Subcutaneous abdominal adipose tissue (tissue), 5 donors: ENCODE results near the gene DOCK1.

Source experiments
- H3K27ac ChIP-seq: one replicate; pipeline ENCODE4 v1.7.0; 2013; ENCODE audit warnings: low read depth, mild to moderate bottlenecking, inconsistent platforms, low read length, moderate library complexity
- H3K27me3 ChIP-seq, 5 donors: one replicate each; pipeline ENCODE4 v1.7.0; 2013; ENCODE audit warnings: low read length in 5 of 5, inconsistent platforms in 1 of 5; ENCODE audit not compliant: control insufficient read depth in 5 of 5, insufficient read depth in 4 of 5
- H3K36me3 ChIP-seq, 5 donors: one replicate each; pipeline ENCODE4 v1.7.0; 2013; ENCODE audit warnings: low read length in 5 of 5; ENCODE audit not compliant: control insufficient read depth in 5 of 5, insufficient read depth in 5 of 5
- H3K4me1 ChIP-seq, 5 donors: one replicate each; pipeline ENCODE4 v1.7.0; 2013; ENCODE audit warnings: low read length in 5 of 5, mild to moderate bottlenecking in 3 of 5, moderate library complexity in 1 of 5; ENCODE audit not compliant: control insufficient read depth in 5 of 5, insufficient read depth in 5 of 5
- H3K4me3 ChIP-seq, 5 donors: one replicate each; pipeline ENCODE4 v1.7.0; 2013; ENCODE audit warnings: low read length in 5 of 5, low read depth in 1 of 5
- H3K9ac ChIP-seq, 5 donors: one replicate each; pipeline ENCODE4 v1.7.0; 2013; ENCODE audit warnings: low read length in 5 of 5, mild to moderate bottlenecking in 4 of 5, moderate library complexity in 3 of 5
- H3K9me3 ChIP-seq, 5 donors: one replicate each; pipeline ENCODE4 v1.7.0; 2013; ENCODE audit warnings: low read length in 5 of 5; ENCODE audit not compliant: control insufficient read depth in 5 of 5
- donor health status: healthy.
- donor health status: healthy.
- donor health status: healthy.
- donor health status: healthy.
- donor health status: healthy.

The DOCK1 gene

DNA sequence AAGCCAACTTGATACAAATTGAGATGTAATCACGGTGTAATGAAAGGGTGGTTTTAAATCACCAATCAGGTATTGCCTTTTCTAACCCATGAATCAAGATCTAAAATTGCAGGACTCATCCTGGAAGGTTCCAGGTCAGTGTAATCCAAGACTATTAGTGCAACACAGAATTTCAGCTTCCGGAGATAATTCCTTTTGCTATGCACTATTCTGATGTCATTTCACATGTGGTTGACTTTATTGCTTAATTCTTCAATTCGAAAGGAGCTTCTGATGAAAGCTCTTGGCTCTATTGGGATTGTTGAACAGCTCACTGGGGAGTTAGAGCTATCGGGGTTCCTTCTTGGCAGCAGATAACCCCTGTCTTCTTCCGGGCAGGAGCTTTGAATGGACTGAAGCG, 438.6 kb downstream of the DOCK1 start:
- Histone ChIP-seq H3K27ac (no peak overlapping the region), H3K9me3 (no peaks in the 10 kb centered on the region), H3K36me3 (peaks cover 2 to 33% (median 28%) of the 10 kb centered on the region in 5 donors), H3K4me1 (peaks cover 0 to 21% (median 7%) of the 10 kb centered on the region in 5 donors), H3K9ac (no peak overlapping the region), H3K27me3 (no peaks in the 10 kb centered on the region), H3K4me3 (no peak overlapping the region)

DNA sequence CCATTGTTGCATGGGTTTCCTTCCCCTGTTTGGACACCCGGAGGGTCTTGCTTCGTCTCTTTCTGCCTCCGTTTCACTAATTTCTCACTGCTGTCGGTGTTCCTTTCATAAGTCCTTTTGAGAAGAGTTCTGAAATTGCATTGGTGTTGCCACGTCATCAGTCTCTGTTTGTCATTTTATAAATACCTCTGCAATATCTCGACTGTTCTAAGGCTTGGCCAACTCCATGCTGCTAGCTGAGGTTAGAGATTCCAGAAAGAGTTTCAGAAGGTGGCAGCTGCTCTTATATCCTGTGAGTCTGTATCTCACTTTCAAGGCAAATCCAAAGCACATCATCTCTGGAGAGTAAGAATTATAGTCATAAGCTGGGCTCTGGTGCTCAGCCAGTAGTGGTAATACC, 439.1 kb downstream of the DOCK1 start:
- Histone ChIP-seq H3K27ac (no peak overlapping the region), H3K4me1 (peaks cover 0 to 16% (median 2%) of the 10 kb centered on the region in 5 donors), H3K9me3 (no peaks in the 10 kb centered on the region), H3K27me3 (no peaks in the 10 kb centered on the region), H3K36me3 (peaks cover 2 to 33% (median 28%) of the 10 kb centered on the region in 5 donors), H3K9ac (no peak overlapping the region), H3K4me3 (no peak overlapping the region)

DNA sequence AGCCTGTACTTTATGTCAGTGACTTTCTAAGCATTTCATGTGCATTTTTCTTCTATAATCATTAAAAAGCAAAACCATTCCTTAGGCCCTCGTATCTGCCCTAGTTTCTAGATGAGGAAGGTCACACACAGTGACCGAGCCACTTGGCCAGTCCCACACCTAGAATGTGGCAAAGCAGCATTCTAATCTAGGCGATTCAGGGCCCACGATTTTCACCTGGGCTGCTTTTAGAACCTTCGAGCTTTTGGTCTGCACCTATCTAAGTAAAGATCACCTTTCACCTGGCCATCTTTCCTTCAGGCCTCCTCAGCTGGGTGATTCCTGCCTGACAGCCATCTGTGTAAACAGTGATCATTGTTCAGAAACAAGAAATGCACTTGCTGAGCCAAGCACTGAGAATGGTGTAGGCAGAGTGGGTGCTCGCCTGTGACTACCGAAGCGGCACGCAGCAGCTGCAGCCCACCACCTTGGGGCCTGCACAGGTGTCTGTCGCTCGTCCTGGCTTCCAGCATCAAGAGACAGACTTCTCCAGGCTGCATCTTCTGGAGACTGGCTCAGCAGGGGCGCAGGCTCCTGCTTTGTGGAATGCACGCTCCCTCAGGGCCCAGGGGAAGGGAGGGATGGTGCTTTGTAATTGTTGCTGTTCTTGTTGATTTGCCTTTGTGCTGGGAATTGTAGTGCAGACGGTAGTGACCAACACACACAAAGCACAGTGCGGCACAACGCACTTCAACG, 440.2 kb downstream of the DOCK1 start:
- Histone ChIP-seq H3K27me3 (no peaks in the 10 kb centered on the region), H3K9me3 (no peaks in the 10 kb centered on the region), H3K4me3 (no peak overlapping the region), H3K27ac (no peak overlapping the region), H3K4me1 (peaks cover 0 to 13% (median 0%) of the 10 kb centered on the region in 5 donors), H3K9ac (no peak overlapping the region), H3K36me3 (peaks cover 2 to 33% (median 28%) of the 10 kb centered on the region in 5 donors)

DNA sequence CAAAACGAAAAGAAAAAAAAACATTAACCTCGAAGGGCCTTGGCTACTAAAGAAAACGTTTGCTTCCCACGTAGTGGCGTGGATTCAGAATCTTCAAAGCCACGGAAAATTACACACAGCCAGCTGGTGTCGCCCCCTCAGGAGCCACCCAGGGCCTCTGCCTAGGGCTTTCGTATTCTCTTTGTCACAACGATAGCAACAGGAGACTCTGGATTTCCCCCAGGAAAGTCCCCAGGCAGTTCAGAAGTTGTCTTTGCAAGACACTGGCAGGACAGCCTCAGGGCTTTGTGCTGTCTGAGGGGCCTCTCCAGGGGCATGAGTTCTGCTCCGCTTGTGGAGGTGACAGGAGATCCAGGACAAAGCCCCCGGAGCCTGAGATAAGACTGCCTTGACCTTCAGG, 441.4 kb downstream of the DOCK1 start:
- H3K9ac ChIP-seq: no peak overlapping the region
- H3K4me3 ChIP-seq: no peak overlapping the region
- no peak overlapping the region for H3K27ac ChIP-seq
- H3K27me3 ChIP-seq: no peaks in the 10 kb centered on the region
- H3K9me3 ChIP-seq: no peaks in the 10 kb centered on the region
- peaks cover 0 to 13% (median 0%) of the 10 kb centered on the region in 5 donors for H3K4me1 ChIP-seq
- H3K36me3 ChIP-seq: peaks cover 2 to 38% (median 27%) of the 10 kb centered on the region in 5 donors

DNA sequence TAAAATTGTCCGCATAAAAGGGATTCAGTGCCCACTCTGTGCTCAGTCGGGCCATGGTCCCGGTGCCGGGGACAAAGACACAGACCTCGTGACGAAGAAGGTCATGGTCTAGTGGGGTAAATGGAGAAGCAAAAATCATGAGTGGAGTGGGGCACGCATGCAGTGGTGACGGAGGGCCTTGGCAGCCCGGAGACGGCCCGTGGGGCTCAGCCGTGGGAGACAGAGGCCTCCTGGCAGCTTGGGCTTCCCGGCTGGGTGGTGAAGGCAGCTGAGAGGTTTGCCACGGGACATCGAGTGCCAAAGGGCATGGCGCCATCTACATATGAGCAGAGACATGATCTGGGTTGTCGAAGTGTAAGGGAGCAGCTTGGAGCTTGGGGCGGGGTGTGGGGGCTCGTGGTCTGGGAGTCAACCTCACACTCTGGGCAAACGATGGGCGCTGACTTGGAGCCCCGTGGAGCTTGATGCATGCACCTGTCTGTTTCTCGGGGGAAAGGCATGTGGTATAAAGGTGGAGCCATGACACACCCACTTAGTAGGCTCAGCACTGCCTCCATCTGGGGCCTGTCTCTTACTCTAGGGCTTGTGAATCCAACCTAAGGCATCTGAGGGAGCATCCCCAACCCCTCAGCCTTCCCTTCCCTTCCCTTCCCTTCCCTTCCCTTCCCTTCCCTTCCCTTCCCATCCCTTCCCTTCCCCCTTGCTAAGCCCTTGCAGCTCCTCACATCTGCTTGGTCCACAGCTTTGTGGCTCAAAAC, 442.2 kb downstream of the DOCK1 start:
- Histone ChIP-seq H3K9ac (no peak overlapping the region), H3K27ac (no peak overlapping the region), H3K9me3 (no peaks in the 10 kb centered on the region), H3K27me3 (no peaks in the 10 kb centered on the region), H3K4me1 (peaks cover 0 to 13% (median 0%) of the 10 kb centered on the region in 5 donors), H3K36me3 (peaks cover 2 to 35% (median 23%) of the 10 kb centered on the region in 5 donors), H3K4me3 (no peak overlapping the region)

DNA sequence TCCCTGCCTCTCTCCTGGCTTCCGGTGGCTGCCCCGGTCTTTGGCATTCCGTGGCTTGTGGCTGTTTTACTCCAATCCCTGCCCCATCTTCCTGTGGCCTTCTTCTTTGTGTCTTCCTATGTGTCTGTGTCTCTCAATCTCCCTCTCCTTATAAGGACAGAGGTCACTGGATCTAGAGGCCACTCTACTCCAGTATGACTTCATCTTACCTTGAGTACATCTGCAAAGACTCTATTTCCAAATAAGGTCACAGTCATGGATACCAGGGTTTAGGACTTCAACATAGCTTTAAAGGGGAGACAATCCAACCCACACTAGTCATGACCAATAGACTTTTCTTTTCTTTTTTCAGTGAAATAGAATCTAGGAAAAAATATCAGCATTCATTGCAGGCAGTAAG, 444.5 kb downstream of the DOCK1 start:
- peaks cover 0 to 33% (median 15%) of the 10 kb centered on the region in 5 donors for H3K36me3 ChIP-seq
- H3K4me1 ChIP-seq: no peaks in the 10 kb centered on the region
- H3K9ac ChIP-seq: no peak overlapping the region
- no peaks in the 10 kb centered on the region for H3K27me3 ChIP-seq
- H3K9me3 ChIP-seq: no peaks in the 10 kb centered on the region
- no peak overlapping the region for H3K4me3 ChIP-seq
- H3K27ac ChIP-seq: no peak overlapping the region

DNA sequence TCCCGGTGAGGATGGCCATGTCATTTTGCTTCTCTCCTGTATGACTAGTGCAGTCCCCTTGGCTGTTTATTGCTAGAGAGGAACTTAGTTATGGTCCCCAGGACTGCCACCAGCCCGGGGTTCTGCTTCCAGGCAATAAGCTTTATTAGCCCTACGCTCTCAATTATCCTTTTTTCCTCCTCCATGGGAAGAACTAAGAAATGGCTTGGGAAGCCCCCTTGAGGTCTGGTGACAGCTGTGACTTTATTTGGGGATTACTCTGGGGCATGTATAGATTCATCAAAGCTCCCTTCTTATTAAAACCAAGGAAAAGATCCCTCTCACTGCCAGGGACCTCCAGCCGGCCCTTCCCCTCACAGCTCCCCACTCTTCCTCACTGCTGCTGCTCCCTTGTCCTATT, 446.3 kb downstream of the DOCK1 start:
- peaks cover 0 to 29% (median 12%) of the 10 kb centered on the region in 5 donors for H3K36me3 ChIP-seq
- no peaks in the 10 kb centered on the region for H3K27me3 ChIP-seq
- no peak overlapping the region for H3K4me3 ChIP-seq
- H3K27ac ChIP-seq: no peak overlapping the region
- no peak overlapping the region for H3K9ac ChIP-seq
- H3K9me3 ChIP-seq: no peaks in the 10 kb centered on the region
- H3K4me1 ChIP-seq: no peaks in the 10 kb centered on the region

DNA sequence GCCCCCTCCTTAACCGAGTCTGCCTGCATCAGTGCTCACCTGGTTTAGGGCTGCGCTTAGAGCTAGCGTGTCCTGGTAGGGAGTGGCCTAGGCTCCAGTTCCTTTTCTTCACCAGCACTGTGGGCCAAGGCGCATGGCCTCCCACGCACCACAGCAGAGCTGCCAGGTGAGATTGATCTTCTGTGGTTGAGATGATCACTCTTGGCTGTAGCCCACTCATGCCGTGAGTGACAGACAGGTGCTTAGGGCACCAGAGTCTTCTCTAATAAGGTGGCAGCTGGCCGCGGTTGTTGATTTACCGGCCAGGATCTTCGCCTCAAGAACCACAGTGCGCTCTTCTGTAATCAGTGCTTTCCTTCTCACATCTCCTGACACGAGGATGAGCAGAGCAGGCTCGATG, 448.3 kb downstream of the DOCK1 start:
- Histone ChIP-seq H3K4me1 (peaks cover 0 to 6% (median 5%) of the 10 kb centered on the region in 5 donors), H3K27me3 (no peaks in the 10 kb centered on the region), H3K27ac (no peak overlapping the region), H3K9me3 (no peaks in the 10 kb centered on the region), H3K9ac (no peak overlapping the region), H3K4me3 (no peak overlapping the region), H3K36me3 (peaks cover 0 to 25% (median 14%) of the 10 kb centered on the region in 5 donors)

DNA sequence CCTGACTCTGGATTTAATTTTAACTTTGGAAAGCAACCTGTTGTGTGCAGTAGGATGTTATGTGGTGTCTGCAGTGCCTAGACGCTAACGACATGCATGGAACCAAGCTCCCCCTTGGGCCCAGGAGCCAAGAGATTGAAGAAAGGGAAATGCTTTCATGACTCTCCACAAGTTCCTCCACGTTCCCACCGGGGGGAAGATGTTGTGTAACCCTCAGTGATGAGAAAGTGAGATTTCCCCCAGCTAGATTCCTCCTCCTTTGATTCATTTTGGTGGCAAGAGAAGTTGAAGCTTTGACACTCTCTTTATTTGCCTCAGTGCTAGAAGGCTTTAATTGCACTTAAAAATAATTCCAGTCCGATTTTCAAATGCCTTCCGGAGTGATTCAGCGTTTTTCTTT, 449.0 kb downstream of the DOCK1 start:
- Histone ChIP-seq H3K27me3 (no peaks in the 10 kb centered on the region), H3K36me3 (peaks cover 0 to 25% (median 14%) of the 10 kb centered on the region in 5 donors), H3K9me3 (no peaks in the 10 kb centered on the region), H3K9ac (no peak overlapping the region), H3K4me1 (peaks cover 0 to 6% (median 5%) of the 10 kb centered on the region in 5 donors), H3K4me3 (no peak overlapping the region), H3K27ac (no peak overlapping the region)

DNA sequence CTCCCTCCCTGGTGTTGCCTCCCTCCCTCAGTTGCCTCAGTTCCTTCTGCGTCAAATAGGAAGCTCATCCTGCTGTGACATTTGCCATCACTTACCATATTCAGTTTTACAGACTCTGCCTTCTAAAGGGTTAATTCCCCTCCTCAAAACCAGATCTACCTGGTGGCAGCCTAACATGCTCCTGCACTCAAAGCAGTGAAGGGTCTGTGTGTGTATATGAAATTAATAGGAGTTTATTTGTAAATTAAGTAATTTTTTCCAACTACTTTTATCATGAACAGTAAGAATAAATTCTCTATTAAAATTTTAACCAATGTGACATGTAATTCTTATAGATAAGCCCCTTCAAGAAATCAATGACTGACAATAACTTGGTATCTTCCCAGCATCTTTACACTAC, 449.8 kb downstream of the DOCK1 start:
- Histone ChIP-seq H3K36me3 (peaks cover 0 to 25% (median 14%) of the 10 kb centered on the region in 5 donors), H3K27me3 (no peaks in the 10 kb centered on the region), H3K9ac (no peak overlapping the region), H3K9me3 (no peaks in the 10 kb centered on the region), H3K4me1 (peaks cover 0 to 6% (median 5%) of the 10 kb centered on the region in 5 donors), H3K4me3 (no peak overlapping the region), H3K27ac (no peak overlapping the region)
